Hepatocyte (in vitro differentiated cells): ENCODE data around the gene NNAT. TPM values are rescaled to one million over a fixed set of nuclear protein-coding genes. Genes with fewer than 3 reads are reported as not detected.

ENCODE experiments used
- DNase-seq: peaks from one replicate; pipeline ENCODE4 v3.0.0-alpha.2; 2016; ENCODE audit warnings: low spot score
- H2AFZ ChIP-seq: fragments of 200-600 bp; sonication (generic); 2 replicates; pipeline ENCODE4 v1.6.0; 2016; ENCODE audit warnings: antibody characterized with exemption, mild to moderate bottlenecking
- H3K27ac ChIP-seq: fragments of 200-600 bp; sonication (generic); 2 replicates; pipeline ENCODE4 v1.5.1; 2016; ENCODE audit warnings: mild to moderate bottlenecking
- H3K27me3 ChIP-seq: fragments of 200-600 bp; sonication (generic); 2 replicates; pipeline ENCODE4 v1.6.1; 2016
- H3K36me3 ChIP-seq: fragments of 200-600 bp; sonication (generic); replicated peaks from 2 replicates; pipeline ENCODE4 v1.5.1; 2016; ENCODE audit warnings: low read depth; ENCODE audit not compliant: insufficient read depth
- H3K4me1 ChIP-seq: fragments of 200-600 bp; sonication (generic); 2 replicates; pipeline ENCODE4 v1.5.1; 2016; ENCODE audit warnings: mild to moderate bottlenecking, moderate library complexity; ENCODE audit not compliant: insufficient read depth
- H3K4me2 ChIP-seq: fragments of 200-600 bp; sonication (generic); 2 replicates; pipeline ENCODE4 v1.6.0; 2016
- H3K4me3 ChIP-seq: fragments of 200-600 bp; sonication (generic); 2 replicates; pipeline ENCODE4 v1.5.1; 2016; ENCODE audit warnings: mild to moderate bottlenecking
- H3K79me2 ChIP-seq: fragments of 200-600 bp; sonication (generic); 2 replicates; pipeline ENCODE4 v1.6.0; 2017; ENCODE audit warnings: mild to moderate bottlenecking
- H3K9me2 ChIP-seq: fragments of 200-600 bp; sonication (generic); replicated peaks from 2 replicates; pipeline ENCODE4 v1.6.0; 2017; ENCODE audit warnings: mild to moderate bottlenecking; ENCODE audit not compliant: insufficient read depth
- H3K9me3 ChIP-seq: fragments of 200-600 bp; sonication (generic); 2 replicates; pipeline ENCODE4 v1.5.1; 2016; ENCODE audit warnings: low read depth, mild to moderate bottlenecking
- H4K20me1 ChIP-seq: fragments of 200-600 bp; sonication (generic); 2 replicates; pipeline ENCODE4 v1.6.0; 2016; ENCODE audit warnings: mild to moderate bottlenecking; ENCODE audit not compliant: insufficient read depth, poor library complexity, severe bottlenecking
- EZH2 ChIP-seq: fragments of 200-600 bp; sonication (generic); IDR thresholded peaks from 2 replicates; pipeline ENCODE4 v1.6.1; 2016; ENCODE audit warnings: antibody characterized with exemption, mild to moderate bottlenecking, borderline replicate concordance
- EZH2phosphoT487 ChIP-seq: fragments of 200-600 bp; sonication (generic); IDR thresholded peaks from one replicate; pipeline ENCODE4 v1.6.1; 2018; ENCODE audit warnings: antibody characterized with exemption, mild to moderate bottlenecking, low read depth, moderate library complexity; ENCODE audit not compliant: unreplicated experiment, severe bottlenecking
- WGBS: methylation state at CpG from one replicate; pipeline ENCODE4 v1.1.6; 2016; ENCODE audit warnings: low lambda C conversion rate; ENCODE audit errors: missing lambda C conversion rate; 5-methylcytosine and 5-hydroxymethylcytosine counted together
- polyA plus RNA-seq: library from polyadenylated mRNA; unstranded; fragments of >200 nt; fragmentation: Nextera tagmentation; extraction: Ambion mirVana; gene quantifications from 2 replicates; pipeline ENCODE4 v1.2.1, GENCODE V29; 2016
- total RNA-seq: library from RNA; depleted of rRNA; stranded (reverse); fragments of >200 nt; gene quantifications from 2 replicates; pipeline ENCODE4 v1.2.3, GENCODE V29; 2014
- TF ChIP-seq, protein P1 (sequence below): fragments of 200-600 bp; sonication (generic); IDR thresholded peaks from 2 replicates; pipeline ENCODE4 v1.5.1; 2016; ENCODE audit warnings: antibody characterized with exemption, mild to moderate bottlenecking; ENCODE audit not compliant: poor library complexity

NNAT gene
- total and polyA plus RNA-seq, 2 experiments from 2014 or later = 1.1 TPM; not detected in 1

DNA sequence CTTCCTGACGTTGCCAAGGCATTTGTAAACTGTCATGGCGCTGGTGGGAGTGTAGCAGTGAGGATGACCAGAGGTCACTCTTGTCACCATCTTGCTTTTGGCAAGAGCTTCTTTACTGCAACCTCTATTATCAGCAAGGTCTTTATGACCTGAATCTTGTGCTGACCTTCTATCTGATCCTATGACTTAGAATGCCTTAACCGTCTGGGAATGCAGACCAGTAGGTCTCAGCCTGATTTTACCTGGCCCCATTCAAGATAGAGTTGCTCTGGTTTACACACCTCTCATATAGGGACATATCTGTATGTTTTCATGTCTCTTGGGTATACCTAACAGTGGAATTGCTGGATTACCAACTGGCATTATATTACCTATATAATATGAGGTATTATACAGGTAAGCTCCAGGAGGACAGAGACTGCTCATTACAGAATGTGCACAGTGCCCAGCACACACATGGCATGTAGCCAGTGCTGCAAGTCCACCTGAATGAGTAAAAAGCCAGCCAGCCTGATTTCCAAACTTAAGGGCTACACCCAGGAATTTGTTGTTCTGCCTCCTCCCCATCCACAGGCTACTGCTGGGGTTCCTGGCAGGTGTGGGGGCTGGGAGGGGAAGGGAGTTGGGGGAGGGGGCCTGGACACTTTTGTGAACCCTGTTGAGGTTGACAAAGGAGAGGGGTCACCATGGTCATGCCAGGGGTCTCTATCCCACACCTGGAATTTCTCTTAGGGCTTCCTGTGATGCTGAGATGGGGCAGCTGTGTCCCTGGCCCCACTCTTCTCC is 41.8 kb downstream of the NNAT start:
- no peaks in the 10 kb centered on the region for H3K79me2 ChIP-seq
- no peak overlapping the region for H3K4me3 ChIP-seq
- H3K4me1 ChIP-seq = peaks cover 4% of the 10 kb centered on the region
- H3K27ac ChIP-seq = no peak overlapping the region
- no peaks in the 10 kb centered on the region for H3K9me2 ChIP-seq
- H2AFZ ChIP-seq = no peak overlapping the region
- TF ChIP-seq EZH2phosphoT487 (no peak), EZH2 (no peak)
- TF ChIP-seq, protein P1, sequence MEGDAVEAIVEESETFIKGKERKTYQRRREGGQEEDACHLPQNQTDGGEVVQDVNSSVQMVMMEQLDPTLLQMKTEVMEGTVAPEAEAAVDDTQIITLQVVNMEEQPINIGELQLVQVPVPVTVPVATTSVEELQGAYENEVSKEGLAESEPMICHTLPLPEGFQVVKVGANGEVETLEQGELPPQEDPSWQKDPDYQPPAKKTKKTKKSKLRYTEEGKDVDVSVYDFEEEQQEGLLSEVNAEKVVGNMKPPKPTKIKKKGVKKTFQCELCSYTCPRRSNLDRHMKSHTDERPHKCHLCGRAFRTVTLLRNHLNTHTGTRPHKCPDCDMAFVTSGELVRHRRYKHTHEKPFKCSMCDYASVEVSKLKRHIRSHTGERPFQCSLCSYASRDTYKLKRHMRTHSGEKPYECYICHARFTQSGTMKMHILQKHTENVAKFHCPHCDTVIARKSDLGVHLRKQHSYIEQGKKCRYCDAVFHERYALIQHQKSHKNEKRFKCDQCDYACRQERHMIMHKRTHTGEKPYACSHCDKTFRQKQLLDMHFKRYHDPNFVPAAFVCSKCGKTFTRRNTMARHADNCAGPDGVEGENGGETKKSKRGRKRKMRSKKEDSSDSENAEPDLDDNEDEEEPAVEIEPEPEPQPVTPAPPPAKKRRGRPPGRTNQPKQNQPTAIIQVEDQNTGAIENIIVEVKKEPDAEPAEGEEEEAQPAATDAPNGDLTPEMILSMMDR = no peak
- H3K9me3 ChIP-seq = no peaks in the 10 kb centered on the region
- H3K36me3 ChIP-seq = no peaks in the 10 kb centered on the region
- no peak for DNase-seq
- no peaks in the 10 kb centered on the region for H4K20me1 ChIP-seq
- peaks cover 3% of the 10 kb centered on the region for H3K27me3 ChIP-seq
- WGBS = 61% methylated on average over 3 of the region's 3 CpGs
- no peak overlapping the region for H3K4me2 ChIP-seq

DNA sequence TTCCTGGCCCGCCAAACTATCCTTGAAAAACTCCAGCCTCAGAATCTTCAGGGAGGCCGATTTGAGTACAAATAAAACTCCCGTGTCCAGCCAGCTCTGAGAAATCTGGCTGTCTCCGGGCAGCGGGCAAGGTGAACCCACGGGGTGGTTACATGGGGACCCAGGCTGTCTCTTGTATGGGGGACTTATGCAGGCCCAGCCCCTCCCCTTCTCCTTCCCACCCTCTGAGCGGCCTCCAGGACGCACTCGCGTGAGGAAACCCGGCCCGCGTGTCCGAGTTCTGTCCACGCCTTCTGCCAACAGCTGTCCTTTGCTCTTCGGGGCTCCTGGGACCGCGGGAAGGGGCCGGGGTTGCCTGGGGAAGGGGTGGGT is 43.0 kb downstream of the NNAT start:
- peaks cover 3% of the 10 kb centered on the region for H3K27me3 ChIP-seq
- H3K9me3 ChIP-seq = no peaks in the 10 kb centered on the region
- peak overlapping the region; percentile 68 for H3K4me2 ChIP-seq
- H3K27ac ChIP-seq = no peak overlapping the region
- H3K9me2 ChIP-seq = no peaks in the 10 kb centered on the region
- H3K4me1 ChIP-seq = peaks cover 4% of the 10 kb centered on the region
- no peaks in the 10 kb centered on the region for H3K36me3 ChIP-seq
- H3K4me3 ChIP-seq = no peak overlapping the region
- DNase-seq = no peak
- H2AFZ ChIP-seq = peak overlapping the region; percentile 71
- no peaks in the 10 kb centered on the region for H3K79me2 ChIP-seq
- 51% methylated on average over 19 of the region's 19 CpGs for WGBS
- no peaks in the 10 kb centered on the region for H4K20me1 ChIP-seq
- TF ChIP-seq EZH2phosphoT487 (no peak), EZH2 (no peak)
- TF ChIP-seq, protein P1 = no peak

DNA sequence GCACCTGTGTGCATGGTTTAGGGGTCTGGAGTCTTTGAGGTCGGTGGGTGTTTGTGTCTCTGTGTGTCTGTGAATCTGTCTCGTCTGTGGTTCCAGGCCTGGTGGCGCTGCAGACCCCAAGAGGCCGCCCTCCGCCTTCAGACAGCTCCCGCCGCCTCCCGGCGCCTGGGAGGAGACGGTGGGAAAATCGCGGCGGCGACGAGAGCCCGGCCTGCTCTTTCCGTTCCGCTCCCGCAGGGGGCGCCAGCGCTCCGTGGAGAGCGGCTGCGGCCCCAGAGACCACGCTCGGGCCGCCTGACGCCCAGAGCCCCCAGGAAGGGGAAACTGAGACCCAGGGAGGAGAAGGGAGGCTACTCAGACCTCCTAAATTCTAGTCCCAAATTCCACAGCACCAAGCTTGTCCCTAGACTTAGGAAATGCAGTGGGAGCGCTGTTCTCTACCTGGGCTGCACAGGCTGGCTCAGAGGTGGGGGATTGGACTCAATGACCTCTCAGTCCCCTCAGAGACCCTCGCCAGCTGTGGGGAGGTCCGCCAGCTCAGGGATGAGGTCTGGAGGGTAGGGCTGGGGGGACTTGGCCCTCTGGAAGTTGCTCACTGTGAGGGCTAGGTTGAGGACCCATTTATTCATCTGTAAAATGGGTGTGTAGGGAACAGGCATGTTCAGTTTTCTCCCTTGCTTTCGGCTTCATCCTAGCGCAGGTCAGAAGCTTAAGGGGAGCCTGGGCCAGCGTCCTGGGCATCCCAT is 43.5 kb downstream of the NNAT start:
- peak; percentile 76 for DNase-seq
- H3K27ac ChIP-seq = no peak overlapping the region
- H3K9me3 ChIP-seq = no peaks in the 10 kb centered on the region
- H3K79me2 ChIP-seq = no peaks in the 10 kb centered on the region
- no peak overlapping the region for H3K4me3 ChIP-seq
- peaks cover 3% of the 10 kb centered on the region for H3K27me3 ChIP-seq
- H3K9me2 ChIP-seq = no peaks in the 10 kb centered on the region
- H3K4me2 ChIP-seq = peak overlapping the region; percentile 68
- peaks cover 4% of the 10 kb centered on the region for H3K4me1 ChIP-seq
- no peaks in the 10 kb centered on the region for H4K20me1 ChIP-seq
- no peaks in the 10 kb centered on the region for H3K36me3 ChIP-seq
- H2AFZ ChIP-seq = peak overlapping the region; percentile 71
- no peak for TF ChIP-seq EZH2phosphoT487
- TF ChIP-seq, protein P1 = peak; percentile 95
- no peak for TF ChIP-seq EZH2
- WGBS = 16% methylated on average over 29 of the region's 34 CpGs
